Endothelial cell (in vitro differentiated cells): ENCODE measurements around the gene ANKRD7. TPM values are rescaled to one million over a fixed set of nuclear protein-coding genes. Genes with fewer than 3 reads are reported as not detected.
"Not testable (repeated sequence)": the region's sequence is repeated elsewhere in the genome, so short reads cannot be mapped to it uniquely, and the experiment has no call there.

Source experiments
- DNase-seq: peaks from one replicate; pipeline ENCODE4 v3.0.0; 2021; ENCODE audit warnings: low spot score
- H3K27ac Mint-ChIP-seq: one replicate; pipeline ENCODE4 v1.8.0; 2021; ENCODE audit warnings: mixed read lengths, inconsistent platforms; ENCODE audit not compliant: unreplicated experiment
- H3K27me3 Mint-ChIP-seq: one replicate; pipeline ENCODE4 v1.8.0; 2021; ENCODE audit warnings: mild to moderate bottlenecking, moderate library complexity, mixed read lengths, inconsistent platforms; ENCODE audit not compliant: unreplicated experiment
- H3K36me3 Mint-ChIP-seq: one replicate; pipeline ENCODE4 v1.8.0; 2021; ENCODE audit warnings: mild to moderate bottlenecking, low read depth, mixed read lengths, inconsistent platforms; ENCODE audit not compliant: unreplicated experiment
- H3K4me1 Mint-ChIP-seq: one replicate; pipeline ENCODE4 v1.8.0; 2021; ENCODE audit warnings: mild to moderate bottlenecking, mixed read lengths, inconsistent platforms; ENCODE audit not compliant: unreplicated experiment
- H3K4me3 Mint-ChIP-seq: one replicate; pipeline ENCODE4 v1.8.0; 2021; ENCODE audit warnings: mild to moderate bottlenecking, mixed read lengths, inconsistent platforms; ENCODE audit not compliant: unreplicated experiment
- H3K9me3 Mint-ChIP-seq: one replicate; pipeline ENCODE4 v1.8.0; 2021; ENCODE audit warnings: mixed read lengths, inconsistent platforms; ENCODE audit not compliant: unreplicated experiment
- CTCF ChIP-seq: fragments of 200-600 bp; sonication (generic); IDR thresholded peaks from one replicate; pipeline ENCODE4 v1.5.0; 2021; ENCODE audit warnings: antibody characterized with exemption; ENCODE audit not compliant: unreplicated experiment
- total RNA-seq: library from RNA; stranded (reverse); fragmentation: NEBNext Ultra II Directional; extraction: Animal tissue kit (Norgen Biotek cat#: 25700); gene quantifications from one replicate; pipeline ENCODE4 v1.2.1, GENCODE V29; 2021; ENCODE audit not compliant: unreplicated experiment

Gene ANKRD7
- total RNA-seq, 1 donor from 2014 or later, result 2.8 TPM

- Mint-ChIP-seq H3K9me3 (no peaks in the 10 kb centered on the region), H3K27ac (no peak overlapping the region), H3K27me3 (no peaks in the 10 kb centered on the region), H3K4me1 (peaks cover 13% of the 10 kb centered on the region), H3K4me3 (no peak overlapping the region), H3K36me3 (no peaks in the 10 kb centered on the region)
- DNase-seq, result no peak
- no peak for TF ChIP-seq CTCF
Observed at GRCh38 chr7:118232837-118233236, 8.3 kb downstream of the ANKRD7 start.

- Mint-ChIP-seq H3K36me3 (no peaks in the 10 kb centered on the region), H3K4me3 (no peak overlapping the region), H3K4me1 (peaks cover 13% of the 10 kb centered on the region), H3K9me3 (no peaks in the 10 kb centered on the region), H3K27me3 (no peaks in the 10 kb centered on the region), H3K27ac (no peak overlapping the region)
- DNase-seq, result no peak
- TF ChIP-seq CTCF, result no peak
Observed at GRCh38 chr7:118233799-118234198, 9.3 kb downstream of the ANKRD7 start.

- Mint-ChIP-seq H3K27me3 (no peaks in the 10 kb centered on the region), H3K4me1 (no peaks in the 10 kb centered on the region), H3K36me3 (no peaks in the 10 kb centered on the region), H3K27ac (no peak overlapping the region), H3K4me3 (no peak overlapping the region), H3K9me3 (no peaks in the 10 kb centered on the region)
- no peak for TF ChIP-seq CTCF
- DNase-seq, result no peak
Observed at GRCh38 chr7:118239014-118239413, 14.5 kb downstream of the ANKRD7 start.

- not testable (repeated sequence) for H3K4me3 Mint-ChIP-seq, H3K9me3 Mint-ChIP-seq, DNase-seq, H3K27ac Mint-ChIP-seq, H3K27me3 Mint-ChIP-seq, H3K36me3 Mint-ChIP-seq, H3K4me1 Mint-ChIP-seq
Observed at GRCh38 chr7:118240320-118240719, 15.8 kb downstream of the ANKRD7 start.

GRCh38 chr7:118243695-118244094, 19.2 kb downstream of the ANKRD7 start:
- Mint-ChIP-seq H3K27ac (no peak overlapping the region), H3K4me1 (no peaks in the 10 kb centered on the region), H3K36me3 (no peaks in the 10 kb centered on the region), H3K9me3 (no peaks in the 10 kb centered on the region), H3K27me3 (no peaks in the 10 kb centered on the region), H3K4me3 (no peak overlapping the region)
- DNase-seq, result no peak
- TF ChIP-seq CTCF, result no peak
